Activated CD8-positive, alpha-beta memory T cell treated with anti-CD3 and anti-CD28 coated beads, Interleukin-2, amount 50 U/mL, for 1 hour (primary cell): Measurements from ENCODE around the gene HOXC13.

Experiments used
- DNase-seq: peaks from one replicate; pipeline ENCODE4 v3.0.0-alpha.2; 2020; ENCODE audit errors: extremely low read depth

The HOXC13 gene

GRCh38 chr12:53939141-53940108, 794 bp downstream of the HOXC13 start:
- DNase-seq: no peak

DNA sequence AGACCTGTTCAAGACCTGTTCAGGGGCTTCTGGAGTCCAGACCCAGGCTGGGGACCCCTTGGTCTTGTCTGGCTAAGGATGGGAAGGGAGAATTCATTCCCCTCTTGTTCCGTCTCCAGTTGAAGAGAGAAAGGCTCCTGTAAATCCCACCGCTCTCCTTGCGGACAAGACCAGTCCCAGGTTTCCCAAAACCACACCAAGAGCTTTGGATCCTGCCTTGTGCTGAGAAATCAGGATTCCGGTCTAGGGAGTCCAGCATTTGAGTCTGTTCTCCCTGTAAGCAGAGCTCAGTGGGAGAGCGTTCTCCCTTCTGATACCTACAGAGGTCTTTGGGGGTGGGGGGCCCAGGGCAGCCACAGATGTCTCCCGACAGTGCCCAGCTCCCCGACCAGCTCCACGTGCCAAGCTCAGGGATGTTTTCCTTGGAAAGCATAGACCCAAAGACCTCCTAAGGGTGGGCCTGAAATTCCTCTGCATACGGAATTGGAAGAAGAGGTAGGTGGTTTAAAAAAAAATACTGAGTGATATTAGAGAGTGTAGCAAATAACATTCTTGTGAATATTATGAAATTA, 1.9 kb downstream of the HOXC13 start:
- no peak for DNase-seq

DNA sequence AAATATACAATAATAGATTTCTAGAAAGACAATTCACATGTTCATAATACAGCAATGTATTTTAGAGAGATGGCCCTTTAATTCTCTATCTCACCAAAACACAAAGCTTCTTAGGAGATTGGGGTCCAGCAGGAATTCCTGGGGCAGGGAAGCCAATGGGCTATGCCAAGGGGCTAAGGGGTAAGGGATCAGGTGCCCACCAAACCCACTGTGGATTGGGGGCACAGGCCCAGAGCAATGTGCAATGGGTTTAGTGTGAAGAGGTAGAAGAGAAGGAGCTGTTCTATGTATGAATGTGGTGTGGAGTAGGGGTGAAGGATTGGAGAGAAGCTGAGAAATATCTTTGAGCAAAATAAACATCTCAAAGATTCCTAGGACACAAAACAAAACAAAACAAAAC, 2.6 kb downstream of the HOXC13 start:
- DNase-seq: no peak

DNA sequence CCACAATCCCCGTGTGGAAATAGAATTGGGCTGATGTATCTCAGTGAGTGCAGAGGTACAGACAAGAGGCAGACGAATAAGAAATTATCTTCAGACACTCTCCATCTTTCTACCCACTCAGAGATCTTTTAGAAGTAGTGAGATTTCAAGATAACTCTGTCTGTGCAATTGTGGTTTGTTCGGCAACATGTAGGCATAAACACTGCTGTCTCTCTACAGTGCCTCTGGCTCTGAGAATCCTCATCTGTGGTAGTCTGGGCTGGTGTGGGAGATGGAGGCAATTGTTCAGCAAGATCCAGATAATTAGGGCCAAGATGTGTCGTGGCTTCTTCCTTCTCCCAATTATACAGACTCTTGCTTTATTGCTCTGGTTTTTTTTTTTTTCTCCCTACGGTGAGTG, 3.1 kb downstream of the HOXC13 start:
- no peak for DNase-seq

- DNase-seq: no peak
Measured at GRCh38 chr12:53942467-53942997, 3.9 kb downstream of the HOXC13 start.

DNA sequence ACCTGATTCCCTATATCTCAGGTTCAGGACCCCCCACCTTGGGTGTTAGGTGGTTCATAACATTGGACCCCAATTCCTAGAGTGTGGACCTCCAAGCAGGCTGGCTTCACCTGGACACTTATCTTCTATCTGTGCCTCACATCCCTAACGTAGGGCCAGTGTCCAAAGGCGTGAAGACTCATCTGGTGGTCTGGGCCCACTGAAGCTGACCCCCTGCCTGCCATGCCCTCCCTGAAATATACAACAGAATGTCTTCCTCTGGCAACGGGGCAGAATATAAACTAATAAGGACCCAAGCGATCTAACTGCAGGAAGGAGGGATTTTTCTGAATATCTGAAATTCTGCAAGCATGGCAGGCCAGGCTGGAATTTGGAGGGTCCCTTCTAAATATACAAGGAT, 5.6 kb downstream of the HOXC13 start:
- DNase-seq: no peak

DNA sequence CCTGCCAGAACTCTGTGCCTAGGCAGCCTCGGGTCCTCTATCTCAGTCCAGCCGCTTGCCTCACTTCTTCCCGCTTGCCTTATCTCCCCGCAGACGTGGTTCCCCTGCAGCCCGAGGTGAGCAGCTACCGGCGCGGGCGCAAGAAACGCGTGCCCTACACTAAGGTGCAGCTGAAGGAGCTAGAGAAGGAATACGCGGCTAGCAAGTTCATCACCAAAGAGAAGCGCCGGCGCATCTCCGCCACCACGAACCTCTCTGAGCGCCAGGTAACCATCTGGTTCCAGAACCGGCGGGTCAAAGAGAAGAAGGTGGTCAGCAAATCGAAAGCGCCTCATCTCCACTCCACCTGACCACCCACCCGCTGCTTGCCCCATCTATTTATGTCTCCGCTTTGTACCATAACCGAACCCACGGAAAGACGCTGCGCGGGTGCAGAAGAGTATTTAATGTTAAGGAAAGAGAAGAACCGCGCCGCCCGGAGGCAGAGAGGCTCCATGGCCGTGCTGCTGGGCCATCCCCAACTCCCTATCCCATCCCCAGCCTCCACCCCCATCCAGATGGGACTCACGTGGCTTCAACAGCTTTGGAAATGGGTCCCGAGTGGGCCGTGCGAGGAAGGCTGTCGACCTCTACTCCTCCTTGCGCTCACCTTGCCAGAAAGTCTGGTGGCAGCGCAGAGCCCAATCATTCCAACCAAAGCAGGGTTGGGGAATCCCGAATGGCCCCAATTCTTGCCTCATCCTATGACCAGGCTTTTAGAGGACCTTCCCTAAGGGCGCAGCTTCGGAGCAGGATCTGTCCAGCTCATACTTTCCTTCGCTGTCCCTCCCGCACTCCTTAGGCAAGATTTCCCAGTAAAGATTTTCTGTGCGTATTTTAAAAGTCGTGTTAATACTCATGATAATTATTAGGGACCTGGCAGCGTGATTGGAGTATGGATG, 6.5 kb downstream of the HOXC13 start:
- DNase-seq: no peak

- no peak for DNase-seq
Measured at GRCh38 chr12:53947743-53948142, 9.1 kb downstream of the HOXC13 start.

GRCh38 chr12:53948650-53949593, 10.3 kb downstream of the HOXC13 start:
- no peak for DNase-seq

- no peak for DNase-seq
Measured at GRCh38 chr12:53949631-53950436, 11.2 kb downstream of the HOXC13 start.

DNA sequence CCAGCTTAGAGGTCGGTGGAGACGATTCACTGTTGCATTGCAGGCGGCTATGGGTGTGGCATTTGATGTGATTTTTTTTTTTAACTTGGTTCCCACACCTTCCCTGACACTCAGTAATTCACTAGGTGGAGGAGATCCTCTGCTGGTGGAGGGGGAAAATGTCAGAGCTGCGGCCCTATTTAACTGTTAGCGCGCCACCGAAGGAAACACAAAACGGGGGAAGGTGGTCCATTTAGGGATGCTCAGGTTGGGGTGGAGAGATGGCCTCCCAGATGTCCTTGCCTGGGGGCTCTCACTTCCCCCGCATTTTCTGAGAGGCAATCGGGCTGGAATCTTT, 11.8 kb downstream of the HOXC13 start:
- no peak for DNase-seq

DNA sequence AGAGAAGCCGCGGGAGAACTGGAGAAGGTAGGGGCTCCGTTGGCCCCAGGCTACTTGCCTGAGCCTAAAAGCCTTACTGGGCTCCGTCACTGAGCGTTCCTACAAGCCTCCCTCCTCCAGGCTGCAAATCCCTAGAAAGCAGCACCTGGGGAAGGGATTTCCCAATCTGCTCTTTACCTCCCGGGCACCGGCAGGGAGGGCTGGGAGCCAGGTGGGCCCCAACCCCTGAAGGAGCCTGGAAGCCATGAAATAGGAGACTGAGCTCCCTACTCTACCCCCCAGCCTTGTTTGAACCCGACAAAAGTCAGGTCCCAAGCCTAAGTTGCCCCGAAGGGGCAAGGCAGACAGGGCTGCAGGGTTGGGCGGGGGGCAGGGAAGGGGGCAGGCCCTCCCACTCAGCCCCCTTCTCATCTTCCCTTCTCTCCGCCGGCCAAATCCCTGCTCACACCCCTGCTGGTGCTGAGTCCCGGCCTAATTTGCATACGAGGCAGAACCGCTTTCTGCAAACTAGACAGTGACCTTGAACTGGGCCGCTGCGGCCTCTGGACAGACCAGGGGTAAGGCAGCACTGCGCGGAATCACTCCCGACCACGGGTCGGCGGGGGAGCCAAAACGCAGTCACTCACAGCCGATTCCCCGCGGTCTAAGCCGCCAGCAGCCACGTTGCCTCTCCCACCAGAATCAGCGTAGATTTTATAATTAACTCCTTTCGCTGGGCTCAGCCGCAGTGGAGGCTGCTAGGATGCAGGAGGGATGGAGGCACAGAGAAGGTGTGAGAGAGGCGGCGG, 12.4 kb downstream of the HOXC13 start:
- no peak for DNase-seq

DNA sequence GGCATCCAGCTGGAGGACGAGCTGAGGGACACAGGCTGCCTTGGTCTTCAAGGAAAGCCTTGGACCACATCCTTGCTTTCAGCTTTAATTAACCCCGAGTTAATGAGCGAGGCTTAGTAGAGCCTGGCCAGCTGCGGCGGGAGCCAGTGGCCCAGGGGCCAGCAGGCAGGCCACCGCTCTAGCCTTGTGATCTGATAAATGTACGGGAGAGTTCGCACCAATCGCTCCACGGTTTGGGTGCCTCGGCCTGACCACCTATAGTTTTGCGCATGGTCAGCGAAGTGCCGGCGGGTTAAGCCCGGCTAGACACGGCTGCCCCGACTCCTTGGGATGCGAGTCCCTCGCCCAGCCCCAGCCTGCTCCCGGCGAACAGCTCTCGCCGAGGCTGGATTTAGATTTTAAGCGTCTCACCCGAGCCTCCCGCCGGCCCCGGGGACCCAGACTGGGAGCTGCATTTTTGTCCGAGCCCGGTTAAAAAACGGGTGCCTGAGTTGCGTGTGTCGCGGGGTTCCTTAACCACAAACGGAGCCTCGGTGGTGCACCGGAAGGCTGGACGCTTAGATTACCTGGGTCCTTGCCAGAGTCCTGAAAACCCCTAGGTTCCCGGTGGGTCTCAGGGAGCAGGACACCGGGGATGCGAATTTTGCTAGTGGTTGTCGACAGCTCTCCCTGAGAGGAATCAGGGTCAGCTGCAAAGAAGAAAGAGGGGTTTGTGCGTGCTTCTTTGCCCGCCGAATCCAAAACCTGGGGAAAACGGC, 13.1 kb downstream of the HOXC13 start:
- no peak for DNase-seq

- DNase-seq: no peak
Measured at GRCh38 chr12:53952335-53952694, 13.7 kb downstream of the HOXC13 start.

DNA sequence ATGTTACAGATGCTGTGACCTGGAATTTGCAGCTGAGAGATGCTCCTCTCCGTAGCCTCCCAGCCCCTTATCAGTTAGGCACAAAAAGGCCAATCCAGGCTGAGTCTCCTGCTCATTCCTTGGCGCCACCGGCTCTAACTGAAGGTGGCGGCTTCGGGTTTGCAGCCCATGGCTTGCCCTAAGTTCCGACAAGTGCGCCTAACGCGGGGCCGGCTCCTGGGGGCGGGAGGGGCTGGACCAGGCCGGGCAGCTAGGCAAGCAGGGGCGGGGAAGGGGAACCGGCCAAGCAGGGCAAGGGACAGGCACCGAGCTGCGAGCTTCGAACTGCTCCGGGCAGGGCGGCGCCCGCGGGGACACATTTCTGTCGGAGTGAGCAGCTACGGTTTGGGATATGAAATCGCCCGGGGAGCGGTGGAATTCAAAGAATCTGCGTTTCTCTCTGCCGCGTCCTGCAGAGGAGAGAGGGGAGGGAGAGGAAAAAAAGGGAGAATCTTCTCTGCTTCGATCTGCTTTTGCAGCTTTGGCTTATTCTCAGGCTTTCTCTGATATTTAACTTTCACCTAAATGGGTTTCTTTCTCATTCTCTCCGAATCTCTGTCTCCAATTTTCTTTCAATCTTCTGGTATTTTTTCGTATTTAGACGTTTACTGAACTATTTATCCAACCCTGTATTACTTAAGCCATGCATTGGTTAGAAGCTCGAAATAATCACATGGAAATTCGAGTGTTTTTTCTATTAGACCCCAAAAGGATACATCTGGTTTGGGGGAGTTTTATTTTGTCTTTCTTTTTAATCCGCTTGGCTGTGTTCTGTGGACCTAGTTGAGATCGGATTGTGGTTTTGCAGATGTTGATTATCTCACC, 14.5 kb downstream of the HOXC13 start:
- no peak for DNase-seq

- DNase-seq: no peak
Measured at GRCh38 chr12:53953831-53954693, 15.4 kb downstream of the HOXC13 start.

GRCh38 chr12:53954694-53955035, 16.0 kb downstream of the HOXC13 start, which contains the start of gene HOXC12:
HOXC12 (plus strand) TSS chr12:53954903; CDS start chr12:53954930, 27 bp downstream.
- no peak for DNase-seq
